ENCODE measurements around the gene MYO1H.

- TF ChIP-seq CTCF (IDR thresholded peaks at IDR 0.05; ENCODE audit: insufficient read depth, low read depth, low read length) (no peak), EZH2 (IDR thresholded peaks at IDR 0.05; ENCODE audit: insufficient read depth, low read length) (no peak)
Measured at GRCh38 chr12:109377139-109377685, 29.5 kb downstream of the MYO1H start.

Measured in astrocyte (in vitro differentiated cells and primary cell).